HG02798 (cell line): ENCODE results near the gene ABCD1.
A peak's percentile ranks its signal among the peaks of the same experiment; 100 is the strongest.
"Not testable (repeated sequence)": the region's sequence is repeated elsewhere in the genome, so short reads cannot be mapped to it uniquely, and the experiment has no call there.

Source experiments
- ATAC-seq: cut with Tn5 transposase; IDR thresholded peaks from one replicate; pipeline ENCODE4 v1.9.1; 2021; ENCODE audit warnings: mild to moderate bottlenecking; ENCODE audit not compliant: unreplicated experiment, poor library complexity

ABCD1 gene

DNA sequence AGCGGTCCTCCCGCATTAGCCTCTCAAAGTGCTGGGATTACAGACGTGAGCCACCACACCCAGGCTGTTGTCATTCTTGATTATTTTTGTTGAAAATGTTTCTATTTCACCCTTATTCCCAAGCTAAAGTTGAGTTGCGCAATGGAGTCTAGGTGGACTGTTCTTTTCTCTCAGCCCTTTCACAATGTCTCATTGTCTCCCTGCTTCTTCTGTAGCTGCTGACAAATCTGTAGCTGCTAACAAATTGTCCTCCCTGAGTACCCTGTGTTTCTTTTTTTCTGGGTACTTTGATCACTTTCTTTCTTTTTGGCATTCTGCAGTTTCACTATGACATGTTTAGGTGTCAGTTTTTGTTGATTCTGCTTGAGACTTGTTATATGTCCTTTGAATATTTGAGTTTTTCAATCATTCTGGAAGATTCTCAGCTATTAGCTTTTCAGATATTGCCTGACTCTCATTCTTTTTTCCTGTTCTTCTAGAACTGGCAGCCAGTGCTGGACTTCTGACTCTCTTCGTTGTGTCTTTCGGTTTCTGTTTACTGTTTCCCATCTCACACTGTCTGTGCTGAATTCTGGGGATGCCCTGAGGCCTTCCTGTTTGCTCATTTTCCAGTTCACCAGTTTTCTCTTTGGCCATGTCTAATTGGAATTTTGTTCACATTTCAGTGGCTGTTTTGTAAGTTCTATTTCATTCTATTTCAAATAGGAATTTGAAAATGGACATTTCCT, 6.6 kb downstream of the ABCD1 start:
- ATAC-seq = no peak

DNA sequence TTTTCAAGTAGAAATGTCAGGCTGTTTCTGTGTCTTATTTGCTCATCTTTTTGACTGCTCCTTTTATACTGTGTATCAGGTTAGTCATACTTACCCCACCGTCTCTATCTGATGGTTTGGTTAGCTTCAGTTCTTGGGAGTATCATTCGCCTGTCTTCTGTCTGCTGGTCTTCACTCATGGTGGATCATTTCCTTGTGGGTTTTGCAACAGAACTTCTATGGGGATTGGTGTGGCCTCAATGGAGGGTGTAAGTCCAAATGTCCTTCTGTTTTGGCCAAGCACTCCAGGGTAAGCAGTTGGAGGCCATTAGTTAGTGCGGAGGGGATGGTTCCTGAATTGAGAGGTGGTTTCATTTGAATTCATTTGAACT, 7.2 kb downstream of the ABCD1 start:
- ATAC-seq = no peak

DNA sequence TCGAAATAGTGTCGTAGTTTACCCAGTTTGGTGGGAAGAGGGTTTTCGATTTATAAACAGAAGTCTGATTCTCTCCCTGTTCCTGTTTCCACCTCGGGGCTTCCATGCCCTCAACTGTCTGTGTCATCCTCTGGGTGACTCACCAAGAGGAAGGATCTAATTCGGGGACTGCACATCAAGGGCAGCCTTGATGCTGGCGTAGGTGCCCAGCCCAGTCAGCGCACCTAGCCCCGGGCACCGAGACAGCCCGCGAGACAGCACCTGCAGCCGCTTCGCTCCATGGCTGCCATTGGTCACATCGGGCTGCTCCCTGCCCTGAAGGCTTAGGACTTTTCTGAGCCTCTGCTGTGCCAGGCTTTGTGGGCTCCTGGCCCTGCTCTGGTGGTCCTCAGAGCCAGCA, 7.7 kb downstream of the ABCD1 start:
- ATAC-seq = no peak

DNA sequence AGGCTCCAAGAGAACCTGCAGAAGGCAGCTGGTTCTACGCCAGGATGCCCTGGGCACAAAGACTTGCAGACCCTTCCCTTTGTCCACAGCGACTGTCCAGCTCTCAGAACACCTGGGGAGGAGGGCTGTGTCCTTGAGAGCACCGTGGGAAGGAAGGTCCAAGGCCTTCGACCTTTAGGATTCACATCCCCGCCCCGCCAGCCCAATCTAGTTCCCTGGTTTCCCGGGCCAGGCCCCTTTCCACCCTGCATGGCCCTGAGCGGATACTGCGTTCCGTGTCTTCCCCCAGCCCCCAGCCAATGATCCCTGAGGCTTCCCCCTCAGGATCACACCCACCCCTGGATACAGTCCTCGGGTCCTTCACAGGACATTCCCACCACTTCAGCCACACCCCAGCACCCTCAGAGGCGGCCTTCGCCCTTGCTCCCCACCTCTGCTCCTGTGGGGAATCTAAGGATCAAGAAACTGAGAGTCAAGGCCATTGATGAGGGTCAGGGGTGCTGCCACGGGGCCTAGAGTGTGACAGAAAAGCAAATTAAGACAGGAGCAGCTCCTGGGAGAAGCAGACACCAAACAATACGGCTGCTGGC, 9.1 kb downstream of the ABCD1 start:
- no peak for ATAC-seq

DNA sequence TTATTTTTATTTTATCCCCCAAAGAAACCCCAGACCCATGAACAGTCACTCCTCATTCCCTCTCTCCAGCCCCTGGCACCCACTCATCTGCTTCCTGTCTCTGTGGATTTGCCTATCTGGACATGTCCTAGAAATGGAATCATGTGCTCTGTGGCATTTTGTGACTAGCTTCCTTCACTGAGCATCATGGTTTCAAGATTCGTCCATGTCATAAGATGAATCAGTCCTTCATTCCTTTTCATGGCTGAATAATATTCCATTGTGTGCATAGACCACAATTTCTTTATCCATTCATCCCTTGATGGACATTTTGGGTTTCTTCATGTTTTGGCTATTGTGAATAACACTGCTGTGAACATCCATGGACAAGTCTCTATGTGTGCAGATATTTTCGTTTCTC, 10.2 kb downstream of the ABCD1 start:
- no peak for ATAC-seq

DNA sequence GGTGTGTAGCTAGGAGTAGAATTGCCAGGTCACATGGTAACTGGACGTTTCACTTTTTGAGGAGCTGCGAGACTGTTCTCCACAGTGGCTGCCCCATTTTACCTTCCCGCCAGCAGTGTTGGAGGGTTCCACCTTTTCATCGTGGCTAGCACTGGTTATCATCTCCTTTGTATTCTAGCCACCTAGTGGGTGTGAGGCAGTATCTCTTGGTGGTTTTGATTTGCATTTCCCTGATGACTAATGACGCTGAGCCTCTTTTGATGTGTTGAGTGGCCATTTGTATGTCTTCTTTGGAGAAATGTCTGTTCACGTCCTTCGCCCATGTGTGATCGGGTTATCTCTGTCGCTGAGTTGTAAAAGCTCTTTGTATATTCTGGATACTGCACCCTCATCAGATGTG, 10.6 kb downstream of the ABCD1 start:
- peak; percentile 57 for ATAC-seq

DNA sequence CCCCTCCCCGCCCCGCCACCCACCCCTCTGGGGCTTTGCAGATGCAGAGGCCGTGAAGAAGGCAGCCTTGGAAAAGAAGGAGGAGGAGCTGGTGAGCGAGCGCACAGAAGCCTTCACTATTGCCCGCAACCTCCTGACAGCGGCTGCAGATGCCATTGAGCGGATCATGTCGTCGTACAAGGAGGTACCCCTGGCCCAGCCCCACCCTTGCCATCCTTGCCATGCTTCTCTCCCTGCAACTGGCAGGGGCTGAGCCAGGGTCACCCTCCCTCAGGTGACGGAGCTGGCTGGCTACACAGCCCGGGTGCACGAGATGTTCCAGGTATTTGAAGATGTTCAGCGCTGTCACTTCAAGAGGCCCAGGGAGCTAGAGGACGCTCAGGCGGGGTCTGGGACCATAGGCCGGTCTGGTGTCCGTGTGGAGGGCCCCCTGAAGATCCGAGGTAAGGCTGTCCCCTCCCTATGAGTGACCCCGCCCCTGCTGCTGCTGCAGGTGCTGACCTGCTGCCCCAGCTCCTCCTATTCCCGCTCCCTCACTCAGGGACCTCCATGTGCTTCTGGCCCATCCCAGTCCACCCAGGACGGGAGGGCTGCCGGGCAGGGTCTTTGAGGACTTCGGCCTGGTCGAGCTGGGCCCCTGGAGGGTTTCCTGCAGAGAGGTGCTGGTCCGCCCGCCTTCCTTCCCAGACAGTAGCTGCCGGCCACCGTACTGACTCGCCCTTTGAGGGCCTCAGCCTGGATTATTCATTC, 11.6 kb downstream of the ABCD1 start:
- no peak for ATAC-seq

DNA sequence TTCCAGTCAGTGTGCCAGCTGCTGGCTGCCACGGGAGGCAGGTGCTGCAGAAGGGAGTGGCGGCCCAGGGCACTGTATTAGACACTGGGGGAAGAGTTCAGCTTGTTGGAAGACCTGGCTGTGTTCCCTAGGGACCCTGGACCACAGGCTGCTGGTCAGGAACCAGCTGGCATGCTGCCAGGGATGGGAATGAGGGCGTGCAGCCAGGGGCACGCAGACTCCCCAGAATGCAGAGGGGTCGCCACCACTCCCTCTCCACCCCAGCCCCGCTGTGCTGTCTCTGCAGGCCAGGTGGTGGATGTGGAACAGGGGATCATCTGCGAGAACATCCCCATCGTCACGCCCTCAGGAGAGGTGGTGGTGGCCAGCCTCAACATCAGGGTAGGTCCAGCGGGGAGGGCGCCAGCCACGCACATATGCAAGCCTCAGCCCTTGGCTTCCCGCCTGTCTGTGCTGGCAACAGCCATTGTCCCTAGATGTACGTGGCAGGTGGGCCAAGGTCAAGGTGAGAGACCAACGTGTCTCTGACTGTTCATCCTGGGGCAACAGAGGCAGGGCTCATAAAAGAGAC, 12.3 kb downstream of the ABCD1 start:
- no peak for ATAC-seq

DNA sequence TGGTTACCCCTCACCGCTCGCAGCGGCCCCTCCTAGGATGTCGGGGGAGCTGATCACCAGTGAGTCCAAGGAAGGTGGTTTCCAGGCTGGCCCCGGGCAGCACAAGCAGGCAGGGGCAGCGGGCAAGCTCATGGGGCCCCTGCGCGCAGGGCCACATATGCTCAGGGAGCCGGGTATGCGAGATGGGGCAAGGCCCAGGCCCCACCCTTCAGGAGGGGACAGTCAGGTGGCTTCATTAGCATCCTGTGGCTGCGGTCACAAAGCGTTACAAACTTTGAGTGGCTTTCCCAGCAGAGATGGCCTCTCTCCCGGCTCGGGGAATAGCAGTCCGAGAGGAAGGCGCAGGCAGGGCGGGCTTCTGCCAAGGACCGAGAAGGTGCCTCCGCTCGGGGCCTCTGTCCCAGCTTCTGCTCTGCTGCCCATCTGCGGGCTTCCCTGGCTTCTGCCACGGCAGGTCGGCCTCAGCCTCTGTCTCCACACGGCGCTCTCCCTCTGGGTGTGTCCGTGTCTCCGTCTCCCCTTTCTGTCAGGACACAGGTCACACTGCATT, 13.5 kb downstream of the ABCD1 start:
- ATAC-seq = no peak

DNA sequence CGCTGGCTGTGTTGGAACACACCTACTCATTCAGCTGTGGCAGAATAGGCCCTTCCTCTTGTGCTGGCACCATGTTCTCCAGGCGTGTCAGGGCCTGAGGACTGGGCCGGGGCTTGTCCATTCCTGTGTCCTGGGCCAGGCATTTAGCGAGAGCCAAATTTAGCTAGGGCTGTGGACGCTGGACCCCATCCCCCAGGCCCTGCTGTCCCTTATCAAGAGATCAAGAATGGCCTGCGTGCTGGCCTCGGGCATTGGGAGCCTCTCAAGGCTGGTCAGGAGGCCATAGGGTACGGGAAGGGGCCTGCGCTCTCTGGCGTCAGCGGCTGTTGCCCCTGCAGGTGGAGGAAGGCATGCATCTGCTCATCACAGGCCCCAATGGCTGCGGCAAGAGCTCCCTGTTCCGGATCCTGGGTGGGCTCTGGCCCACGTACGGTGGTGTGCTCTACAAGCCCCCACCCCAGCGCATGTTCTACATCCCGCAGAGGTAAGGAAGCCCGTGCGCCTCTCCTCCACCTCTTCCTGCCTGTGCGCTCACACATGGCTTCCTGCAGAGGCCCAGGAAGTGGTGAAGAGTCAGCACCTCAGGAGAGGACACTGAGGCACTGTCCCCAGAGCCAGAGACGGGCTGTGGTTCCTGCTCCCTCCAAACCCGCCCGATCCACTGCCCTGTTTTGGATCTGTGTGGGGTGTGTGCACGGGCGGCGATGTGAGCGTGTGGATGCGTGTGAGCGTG, 15.3 kb downstream of the ABCD1 start:
- no peak for ATAC-seq

DNA sequence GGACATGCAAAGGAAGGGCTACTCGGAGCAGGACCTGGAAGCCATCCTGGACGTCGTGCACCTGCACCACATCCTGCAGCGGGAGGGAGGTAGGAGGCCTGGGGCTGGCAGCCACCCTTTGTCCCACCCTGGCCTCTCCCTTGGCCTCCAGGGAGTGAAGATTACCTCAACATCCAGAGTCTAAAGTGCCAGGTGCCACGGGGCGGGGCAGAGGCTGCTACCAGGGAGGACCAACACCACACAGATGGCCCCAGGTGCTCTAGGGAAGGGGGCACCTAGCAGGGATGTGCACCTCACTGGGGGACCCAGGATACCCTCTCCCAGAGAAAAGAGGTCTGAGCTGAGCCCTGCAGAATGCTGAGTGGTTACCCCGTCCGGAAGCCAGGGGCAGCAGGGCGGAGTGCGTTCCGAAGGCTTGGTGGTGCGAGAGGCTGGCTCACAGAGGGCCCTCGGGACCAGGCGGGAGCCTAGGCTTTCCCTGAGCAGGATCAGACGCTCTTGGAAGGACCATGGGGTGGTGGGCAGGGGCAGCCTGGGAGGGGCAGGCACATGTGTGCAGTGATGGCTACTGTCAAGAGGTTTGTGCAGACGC, 16.1 kb downstream of the ABCD1 start:
- ATAC-seq = no peak

DNA sequence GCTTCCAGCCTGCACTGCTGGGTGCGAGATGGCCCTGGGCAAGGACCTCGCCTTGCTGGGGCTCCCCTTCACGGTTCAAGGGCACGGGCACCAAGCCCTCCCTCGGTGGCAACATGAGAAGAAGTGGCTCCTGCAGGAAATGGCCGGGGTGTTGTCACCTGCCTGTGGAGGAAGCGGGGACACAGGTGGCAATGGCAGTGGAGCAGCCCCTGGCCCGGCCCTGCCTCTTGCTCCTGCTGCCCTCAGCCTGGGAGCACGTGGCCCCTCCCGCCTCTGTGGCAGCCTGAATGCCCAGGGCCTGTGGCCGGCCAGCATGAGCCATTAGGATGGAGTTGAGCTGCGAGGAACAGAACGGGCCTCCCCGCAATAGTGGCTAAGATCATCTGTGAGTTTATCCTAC, 16.8 kb downstream of the ABCD1 start:
- ATAC-seq = no peak

DNA sequence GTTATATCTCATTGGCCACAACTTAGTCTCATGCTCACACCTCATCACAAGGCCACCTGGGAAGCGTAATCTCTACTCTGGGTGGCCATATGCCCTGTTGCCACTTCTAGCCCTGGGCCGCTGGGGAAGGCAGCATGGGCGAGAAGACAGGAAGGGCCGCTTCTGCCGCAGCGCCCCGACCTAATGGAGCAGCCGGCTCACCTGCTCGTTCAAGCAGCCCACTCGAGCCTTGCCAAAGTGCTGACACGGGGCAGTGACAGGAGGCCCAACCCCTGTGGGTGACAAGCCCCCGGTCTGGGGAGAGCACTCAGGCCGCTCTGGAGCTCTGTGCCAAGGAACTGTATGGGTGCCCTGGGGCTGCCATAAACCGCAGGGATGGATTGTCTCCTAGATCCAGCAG, 17.5 kb downstream of the ABCD1 start:
- not testable (repeated sequence) for ATAC-seq

DNA sequence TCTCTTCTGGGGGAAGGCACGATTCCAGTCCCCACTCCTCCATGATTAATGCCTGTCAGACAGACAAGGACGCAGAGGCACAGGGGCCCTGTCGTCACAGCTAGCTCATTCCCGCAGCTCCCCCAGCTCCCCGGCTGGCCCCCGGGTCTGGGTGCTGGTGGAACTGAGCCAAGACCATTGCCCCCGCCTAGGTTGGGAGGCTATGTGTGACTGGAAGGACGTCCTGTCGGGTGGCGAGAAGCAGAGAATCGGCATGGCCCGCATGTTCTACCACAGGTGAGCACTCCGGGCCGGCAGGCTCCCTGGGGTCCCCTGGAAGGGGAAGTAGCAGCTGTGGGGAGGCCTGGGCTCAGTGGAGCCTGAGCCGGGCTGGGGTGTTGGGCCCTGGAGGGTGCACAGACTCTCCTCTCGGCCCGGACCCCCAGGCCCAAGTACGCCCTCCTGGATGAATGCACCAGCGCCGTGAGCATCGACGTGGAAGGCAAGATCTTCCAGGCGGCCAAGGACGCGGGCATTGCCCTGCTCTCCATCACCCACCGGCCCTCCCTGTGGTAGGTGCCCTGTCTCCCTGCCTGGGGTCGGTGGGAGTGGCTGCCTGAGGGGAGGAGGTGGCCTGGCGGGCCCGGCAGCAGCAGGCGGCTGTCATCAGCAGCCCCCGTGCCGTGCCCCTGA, 18.3 kb downstream of the ABCD1 start:
- not testable (repeated sequence) for ATAC-seq

DNA sequence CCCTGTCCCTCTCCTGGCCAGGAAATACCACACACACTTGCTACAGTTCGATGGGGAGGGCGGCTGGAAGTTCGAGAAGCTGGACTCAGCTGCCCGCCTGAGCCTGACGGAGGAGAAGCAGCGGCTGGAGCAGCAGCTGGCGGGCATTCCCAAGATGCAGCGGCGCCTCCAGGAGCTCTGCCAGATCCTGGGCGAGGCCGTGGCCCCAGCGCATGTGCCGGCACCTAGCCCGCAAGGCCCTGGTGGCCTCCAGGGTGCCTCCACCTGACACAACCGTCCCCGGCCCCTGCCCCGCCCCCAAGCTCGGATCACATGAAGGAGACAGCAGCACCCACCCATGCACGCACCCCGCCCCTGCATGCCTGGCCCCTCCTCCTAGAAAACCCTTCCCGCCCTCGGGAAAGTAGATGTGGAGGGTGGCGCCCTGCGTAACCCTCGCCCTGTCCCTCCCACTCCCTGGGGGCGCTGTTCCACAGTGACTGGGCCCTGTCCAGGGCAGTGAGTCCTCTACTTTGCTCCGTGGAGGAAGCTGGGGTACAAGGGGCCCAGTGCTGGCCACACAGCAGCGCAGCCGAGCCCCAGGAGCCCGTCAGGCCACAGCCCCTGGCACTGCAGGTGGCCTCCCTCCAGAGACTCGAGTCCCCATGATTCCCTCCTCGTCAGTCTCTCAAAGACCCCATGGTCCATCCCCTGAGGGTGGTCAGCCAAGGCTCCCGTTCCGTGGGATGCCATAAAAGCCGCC, 19.0 kb downstream of the ABCD1 start:
- not testable (repeated sequence) for ATAC-seq

DNA sequence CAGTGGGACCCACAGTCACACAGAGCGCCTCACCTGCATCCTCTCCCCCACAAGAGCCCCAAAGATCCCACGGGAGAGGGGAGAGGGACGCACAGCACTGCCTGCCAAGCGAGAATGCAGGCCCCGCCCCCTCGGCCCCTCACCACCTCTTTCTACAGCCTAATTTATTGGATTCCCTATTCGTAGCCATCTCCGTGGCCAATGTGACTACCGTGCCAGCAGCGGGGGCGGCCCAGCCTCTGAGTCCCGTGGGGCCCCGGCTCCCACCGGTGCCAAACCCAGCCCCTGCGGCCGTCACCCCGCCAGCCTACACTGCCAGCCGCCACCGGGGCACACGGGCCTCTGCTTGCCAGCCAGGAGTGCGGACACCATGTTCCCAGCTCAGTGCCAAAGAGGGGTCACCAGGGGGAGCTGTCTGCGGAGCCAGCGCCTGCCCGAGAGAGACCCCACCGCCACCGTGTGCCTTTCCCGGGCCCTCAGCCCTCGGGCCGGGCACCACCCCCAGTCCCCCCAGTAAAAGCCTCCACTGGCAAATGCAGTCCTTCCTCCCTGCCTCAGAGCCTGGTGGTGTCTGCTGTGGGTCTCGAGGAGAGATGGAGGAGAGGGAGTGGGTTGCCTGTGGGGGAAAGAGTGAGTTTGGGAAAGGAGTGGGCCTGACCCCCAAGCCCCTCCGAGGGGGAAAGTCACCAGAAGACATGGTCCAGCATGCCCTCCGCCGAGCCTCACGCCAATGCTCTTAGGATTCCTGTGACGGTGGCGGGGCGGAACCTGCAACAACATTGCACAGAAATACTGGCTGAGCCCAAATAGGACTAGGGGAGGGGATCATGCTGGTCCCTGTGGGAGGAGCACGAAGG, 19.8 kb downstream of the ABCD1 start:
- ATAC-seq = no peak

DNA sequence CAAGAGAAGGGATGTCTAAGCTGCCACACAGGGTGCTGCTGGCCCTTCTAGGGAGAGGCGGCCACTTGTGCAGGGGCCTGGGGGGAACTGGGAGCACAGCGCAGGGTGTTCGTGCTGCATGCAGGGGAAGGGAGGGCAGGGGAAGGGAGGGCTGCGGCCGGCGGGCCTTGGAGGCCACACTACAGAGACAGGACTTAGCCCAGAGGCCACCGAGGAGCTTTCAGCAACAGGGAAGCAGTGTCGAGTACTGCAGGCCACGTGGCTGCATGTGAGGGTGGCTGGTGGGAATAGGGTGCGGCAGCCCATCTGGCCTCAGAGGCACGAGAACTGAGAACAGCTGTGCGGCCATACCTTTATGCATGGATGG, 20.4 kb downstream of the ABCD1 start:
- not testable (repeated sequence) for ATAC-seq

DNA sequence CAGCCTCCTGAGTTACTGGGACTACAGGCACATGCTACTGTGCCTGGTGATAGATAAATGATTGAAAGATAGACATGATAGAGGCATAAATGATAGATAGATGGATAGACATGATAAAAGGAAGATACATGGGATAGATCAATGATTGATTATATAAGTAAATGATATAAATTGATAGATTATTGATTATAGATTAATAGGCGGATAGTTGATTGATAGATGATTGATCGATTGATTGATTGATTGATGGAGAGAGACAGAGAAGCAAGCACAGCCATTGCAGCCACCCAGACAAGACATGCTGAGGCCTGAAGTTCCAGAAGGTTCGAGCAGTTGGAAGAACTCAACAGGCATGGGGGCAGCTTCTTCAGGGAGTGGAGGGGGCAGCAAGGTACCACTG, 21.7 kb downstream of the ABCD1 start:
- no peak for ATAC-seq
